Activated CD4-positive, alpha-beta T cell treated with anti-CD3 and anti-CD28 coated beads, Interleukin-2, amount 50 U/mL, for 4 hours (primary cell): Measurements from ENCODE around the gene LRRC53.

ENCODE experiments used
- DNase-seq, 2 experiments: peaks; one replicate each; pipeline ENCODE4 v3.0.0-alpha.2; 2020

LRRC53 gene, protein sequence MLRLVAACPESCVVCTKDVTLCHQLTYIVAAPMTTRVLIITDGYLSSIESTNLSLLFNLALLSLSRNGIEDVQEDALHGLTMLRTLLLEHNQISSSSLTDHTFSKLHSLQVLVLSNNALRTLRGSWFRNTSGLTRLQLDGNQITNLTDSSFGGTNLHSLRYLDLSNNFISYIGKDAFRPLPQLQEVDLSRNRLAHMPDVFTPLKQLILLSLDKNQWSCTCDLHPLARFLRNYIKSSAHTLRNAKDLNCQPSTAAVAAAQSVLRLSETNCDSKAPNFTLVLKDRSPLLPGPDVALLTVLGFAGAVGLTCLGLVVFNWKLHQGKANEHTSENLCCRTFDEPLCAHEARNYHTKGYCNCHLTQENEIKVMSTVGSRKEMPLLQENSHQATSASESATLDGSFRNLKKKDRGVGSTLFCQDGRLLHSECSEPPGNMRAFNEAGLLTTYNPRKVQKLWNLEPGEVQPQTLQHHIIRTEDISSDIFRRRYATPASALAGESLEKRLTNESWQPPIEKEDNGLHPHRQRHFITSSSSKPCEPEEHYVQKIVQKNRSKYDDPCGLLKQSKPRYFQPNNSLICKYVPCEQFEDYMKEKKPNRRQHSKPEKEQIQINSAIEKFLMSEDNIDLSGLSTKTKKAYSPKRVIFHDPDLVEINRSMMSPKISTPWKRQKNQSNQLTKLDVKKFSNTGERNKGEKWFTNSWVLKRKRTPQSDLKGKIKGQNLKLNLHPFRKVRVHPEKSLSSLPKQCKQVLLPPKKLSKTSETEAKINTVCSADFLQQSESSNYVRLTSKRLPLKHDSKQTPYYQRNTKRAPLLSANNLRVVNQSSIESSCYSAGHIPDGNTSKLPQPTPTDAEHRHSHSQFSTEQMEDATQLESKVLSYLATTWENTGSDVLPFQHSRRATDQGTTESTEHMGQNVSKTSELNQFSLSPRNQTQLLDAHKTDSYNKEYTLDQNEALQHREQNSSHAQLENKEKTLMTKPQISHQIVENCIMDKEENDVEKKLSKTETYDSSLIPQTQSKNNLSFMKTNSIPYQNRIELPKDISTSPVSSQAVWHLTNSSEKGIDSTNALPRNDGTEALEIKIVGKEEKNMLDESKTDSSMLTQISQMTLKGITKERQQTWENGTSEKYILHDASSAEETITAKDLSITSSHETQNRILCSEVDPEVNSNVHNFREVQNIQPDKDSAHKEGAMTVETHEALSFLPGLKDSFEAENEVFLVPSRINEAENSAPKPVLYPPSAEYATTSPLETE

DNA sequence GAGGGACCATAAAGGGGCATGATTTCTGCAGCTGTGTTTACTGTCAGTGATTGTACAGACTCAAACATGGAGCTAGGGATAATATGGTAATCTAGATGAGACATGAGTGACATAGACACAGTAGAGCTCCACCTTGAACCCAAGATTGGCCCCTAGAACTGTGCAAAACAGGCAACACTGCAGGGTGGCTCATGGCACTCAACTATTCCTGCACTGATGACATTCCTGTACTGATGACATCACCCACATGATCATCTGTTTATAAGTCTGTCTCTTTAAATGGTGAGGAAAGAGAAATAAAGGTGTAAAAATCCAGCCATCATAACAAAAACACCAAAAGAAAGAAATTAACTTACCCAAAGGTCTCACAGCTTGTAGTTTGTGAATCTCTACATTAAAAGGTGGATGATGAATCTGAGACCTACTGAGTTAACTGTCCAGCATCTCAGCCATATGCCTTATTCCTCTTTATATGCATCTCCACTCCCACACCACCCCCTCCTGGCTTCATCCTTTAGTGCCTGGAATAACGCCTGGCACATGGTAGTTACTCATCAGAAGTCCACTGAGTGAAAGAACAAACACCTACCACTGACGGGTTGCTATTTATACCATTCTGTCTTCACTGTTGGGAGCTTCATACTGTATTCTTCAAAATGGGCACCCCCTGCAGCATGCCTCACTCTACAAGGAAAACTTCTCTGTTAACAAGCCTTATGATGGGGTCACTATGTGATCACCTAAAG is at the start of gene LRRC53:
LRRC53 (minus strand) TSS at position 442 of the 746 bp plus-strand sequence. CDS start 29,262 bp downstream, outside the sequence.
- DNase-seq = no peak

DNA sequence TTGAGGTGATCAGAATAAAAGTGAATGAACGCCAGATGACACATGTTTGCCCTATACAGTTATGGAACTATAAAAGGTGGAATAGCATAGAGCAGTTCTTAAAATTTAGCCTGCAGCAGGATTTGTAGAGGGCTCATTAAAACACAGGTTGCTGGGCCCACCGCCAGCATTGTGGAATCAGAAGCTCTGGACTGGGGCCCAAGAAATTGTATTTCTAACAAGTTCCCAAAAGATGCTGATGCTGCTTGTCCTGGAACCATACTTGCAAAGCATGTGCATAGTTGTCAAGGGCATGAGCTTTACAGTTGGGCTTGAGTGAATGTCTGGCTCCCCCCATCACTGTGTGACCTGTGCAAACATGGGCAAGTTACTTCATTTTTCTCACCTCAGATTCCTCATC is 37.5 kb upstream of the LRRC53 start:
- DNase-seq = no peak

DNA sequence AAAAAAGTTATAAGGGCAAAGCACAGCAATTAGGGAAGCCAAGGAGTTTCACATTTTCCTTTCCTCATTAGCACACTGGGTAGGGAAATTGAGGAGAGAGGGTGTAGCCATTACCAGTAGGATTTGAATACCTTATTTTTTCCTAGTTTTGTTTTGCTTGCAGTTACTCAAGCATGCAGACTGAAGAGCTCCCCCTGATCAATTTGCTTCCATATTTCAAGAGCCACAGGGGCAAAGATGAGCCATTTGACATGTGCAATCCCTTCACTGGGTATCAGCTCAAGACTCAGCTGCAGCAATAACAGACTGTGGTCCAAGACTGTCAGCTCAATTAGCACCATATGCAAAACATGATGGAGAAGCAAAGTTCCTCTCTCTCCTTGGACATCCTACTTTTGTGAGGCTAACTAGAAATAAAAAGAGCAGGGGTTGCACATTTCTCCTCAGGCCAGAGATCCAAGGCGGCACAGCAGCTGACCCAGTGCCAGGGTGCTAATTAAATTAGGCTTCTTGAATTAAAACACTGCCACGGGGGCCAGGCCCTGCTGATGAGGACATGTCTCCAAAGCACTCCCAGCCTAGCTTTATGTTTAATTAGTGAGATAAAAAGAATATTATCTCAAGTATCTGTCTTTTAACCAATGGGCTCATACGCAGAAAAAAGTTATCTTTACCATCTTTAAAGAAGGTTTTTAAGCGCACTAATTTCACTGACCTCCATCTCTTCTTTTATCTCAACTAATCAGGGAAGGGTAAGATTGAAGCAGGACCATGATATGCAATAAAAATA is 36.7 kb upstream of the LRRC53 start:
- DNase-seq = no peak

DNA sequence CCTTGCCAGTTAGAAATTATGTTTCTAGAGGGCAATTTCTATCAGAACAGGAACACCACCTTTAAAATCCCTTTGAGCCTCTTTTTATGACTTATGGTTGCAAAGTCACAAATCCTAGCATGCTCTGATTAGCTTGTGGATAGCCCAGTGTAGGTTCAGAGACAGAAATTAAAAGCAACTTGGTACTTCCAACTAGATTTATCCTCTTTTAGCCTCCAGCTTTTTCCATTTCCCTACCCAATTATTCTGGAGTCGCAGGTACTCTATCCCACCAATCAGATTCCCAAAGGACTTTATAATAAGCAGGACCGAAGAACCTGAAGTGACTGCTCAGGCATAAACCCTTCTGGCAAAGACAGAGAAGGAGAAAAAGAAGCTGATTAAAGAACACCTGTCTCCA is 33.4 kb upstream of the LRRC53 start:
- DNase-seq = no peak

DNA sequence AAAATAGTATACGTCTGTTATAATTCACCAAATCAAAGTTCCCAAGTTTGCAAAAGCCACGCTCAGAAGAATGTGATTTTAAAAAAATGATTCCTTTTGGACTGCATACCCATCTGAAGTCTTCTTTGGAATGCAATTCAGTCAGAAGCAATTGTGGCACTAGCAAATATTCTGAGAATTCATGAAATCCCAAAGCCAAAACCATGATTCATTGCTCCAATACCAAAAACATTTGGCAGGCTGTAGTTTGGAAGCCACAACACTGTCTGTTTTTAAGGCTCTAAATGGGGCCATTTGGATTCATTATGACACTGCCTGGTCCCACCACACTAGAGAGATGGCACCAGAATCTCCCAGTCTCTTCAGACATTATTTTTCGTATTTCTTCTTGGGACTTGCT is 21.8 kb upstream of the LRRC53 start:
- no peak for DNase-seq

DNA sequence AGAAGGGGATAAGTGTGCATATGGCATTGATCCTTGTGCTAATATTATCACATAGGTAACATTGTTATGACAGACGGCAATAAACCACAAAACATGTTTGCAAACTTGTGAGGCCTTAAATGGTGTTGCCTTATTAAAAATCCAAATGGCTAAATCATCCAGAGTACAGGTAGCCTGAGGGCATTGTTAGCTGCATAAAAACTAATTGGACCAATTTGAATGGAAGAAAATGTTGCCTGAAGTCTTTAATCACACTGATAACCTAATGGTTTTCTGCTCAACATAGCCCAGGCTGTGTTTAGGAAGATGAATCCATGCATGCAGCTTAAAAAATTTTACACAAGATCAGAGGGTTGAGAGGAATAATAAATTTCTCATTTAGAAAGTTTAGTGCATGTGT is 19.4 kb upstream of the LRRC53 start:
- DNase-seq = no peak

DNA sequence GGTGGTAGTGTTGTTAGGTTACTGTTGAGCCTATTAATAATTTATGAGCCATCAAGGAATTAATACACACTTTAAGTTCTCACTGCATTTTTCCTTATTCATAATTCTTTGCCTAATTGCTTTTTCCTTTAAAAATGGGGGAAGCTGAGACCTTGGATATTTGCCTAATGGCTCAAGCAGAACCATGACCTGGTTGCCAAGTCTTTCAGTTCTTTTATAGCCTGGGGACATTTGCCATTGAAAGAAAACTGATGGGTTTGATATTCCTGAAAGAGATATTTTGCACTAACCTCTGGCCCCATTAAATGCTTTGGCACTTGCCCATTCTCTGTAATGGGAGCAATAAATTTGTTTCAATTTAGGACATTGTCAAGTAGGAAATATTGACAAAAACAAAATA is 18.5 kb upstream of the LRRC53 start:
- DNase-seq = no peak

DNA sequence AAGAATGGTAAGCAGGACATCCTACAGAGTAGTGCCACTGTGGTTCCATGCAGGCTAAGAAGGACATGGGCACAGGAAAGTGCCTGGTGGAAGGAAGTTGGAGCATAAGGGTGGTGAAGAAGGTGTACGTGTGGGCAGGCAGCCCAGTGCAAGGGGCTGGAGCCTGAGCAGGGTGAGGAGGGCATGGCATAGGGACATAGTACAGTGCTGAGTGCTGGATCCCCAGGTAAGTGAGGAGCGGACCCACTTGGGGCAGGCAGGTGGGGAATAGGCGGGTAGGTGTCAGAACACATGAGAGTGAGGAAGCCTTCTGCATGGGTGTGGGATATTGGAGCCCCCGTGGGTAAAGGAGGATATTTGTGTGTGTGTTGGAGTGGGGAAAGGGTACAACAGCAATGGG is 15.7 kb upstream of the LRRC53 start:
- DNase-seq = no peak

DNA sequence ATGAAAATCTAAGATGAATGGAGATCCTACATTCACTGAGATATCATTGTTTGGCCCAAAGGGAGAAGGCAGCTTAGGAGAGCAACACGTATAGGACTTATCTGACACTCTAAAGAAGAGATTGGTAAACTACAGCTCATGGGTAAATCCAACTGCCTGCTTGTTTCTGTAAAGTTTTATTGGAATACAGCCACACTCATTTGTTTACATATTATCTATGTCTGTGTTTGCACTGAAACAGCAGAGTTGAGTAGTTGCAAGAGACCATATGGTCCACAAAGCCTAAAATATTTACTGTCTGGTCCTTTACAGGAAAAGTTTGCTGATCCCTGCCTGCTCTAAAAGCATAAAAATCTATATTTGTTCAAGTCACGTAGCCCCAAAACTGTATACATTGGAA is 14.3 kb upstream of the LRRC53 start:
- DNase-seq = no peak

DNA sequence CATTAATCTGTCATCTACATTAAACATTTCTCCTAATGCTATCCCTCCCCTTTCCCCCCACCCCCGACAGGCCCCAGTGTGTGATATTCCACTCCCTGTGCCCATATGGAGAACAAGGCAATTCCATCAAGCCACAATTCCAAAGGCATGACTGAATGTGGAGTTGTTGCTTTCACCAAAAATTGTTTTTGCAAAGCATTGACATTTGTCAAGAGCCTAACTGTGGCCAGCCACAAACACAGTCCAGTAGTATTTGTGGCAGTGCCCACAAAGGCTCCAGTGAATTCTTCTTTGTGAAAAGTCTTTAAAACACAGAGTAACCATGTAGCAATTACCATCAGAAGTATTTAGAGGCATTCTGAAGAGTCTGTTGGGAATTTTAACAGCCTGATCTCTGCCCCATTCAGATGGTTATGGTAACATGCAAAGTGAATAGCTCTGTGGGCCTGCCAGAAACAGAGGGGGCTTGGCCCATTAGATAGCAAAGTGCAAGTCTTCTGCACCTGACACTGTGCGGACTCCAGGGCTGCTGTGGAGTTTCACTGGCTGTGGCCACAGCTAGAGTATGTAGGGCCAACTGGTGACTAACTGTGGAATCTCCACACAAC is 11.6 kb upstream of the LRRC53 start:
- no peak for DNase-seq

DNA sequence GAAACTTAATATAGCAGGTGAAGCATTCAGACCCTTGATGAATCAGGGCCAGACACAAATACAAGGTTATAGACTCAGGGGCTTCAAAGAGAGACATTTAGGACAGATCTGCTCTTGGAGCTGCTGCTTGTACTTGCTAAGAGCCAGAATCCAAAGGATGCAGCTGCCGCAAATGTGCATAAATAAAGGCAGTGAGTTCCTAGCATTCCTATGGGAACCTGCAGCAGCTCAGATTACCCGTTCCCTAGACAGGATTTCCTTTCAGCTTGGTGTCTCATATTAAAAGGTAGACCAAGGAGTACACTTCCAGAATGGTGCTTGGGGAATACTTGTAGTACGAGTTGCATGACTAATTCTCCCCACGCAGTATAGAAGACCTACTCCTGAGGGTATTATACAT is 9.7 kb upstream of the LRRC53 start:
- DNase-seq = no peak

DNA sequence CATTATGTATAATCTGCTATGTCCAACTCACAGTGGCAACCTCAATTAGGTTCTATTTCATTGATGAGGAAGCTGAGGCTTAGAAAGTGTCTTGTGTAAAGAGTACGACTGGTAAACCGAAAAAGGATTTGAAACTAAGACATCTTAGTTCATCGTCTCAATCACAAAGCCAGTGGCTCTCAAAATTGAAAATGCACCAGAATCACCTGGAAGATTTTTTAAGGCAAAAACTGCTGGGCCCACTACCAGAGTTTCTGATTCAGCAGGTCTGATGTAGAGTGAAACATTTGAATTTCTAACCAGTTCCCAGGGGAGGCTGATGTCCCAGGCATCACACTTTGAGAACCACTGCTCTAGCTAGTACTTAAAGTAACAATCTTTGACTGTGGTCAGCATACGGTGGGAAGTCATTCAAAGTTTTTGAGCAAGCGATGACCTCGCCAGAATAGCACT is 5.2 kb upstream of the LRRC53 start:
- no peak for DNase-seq

DNA sequence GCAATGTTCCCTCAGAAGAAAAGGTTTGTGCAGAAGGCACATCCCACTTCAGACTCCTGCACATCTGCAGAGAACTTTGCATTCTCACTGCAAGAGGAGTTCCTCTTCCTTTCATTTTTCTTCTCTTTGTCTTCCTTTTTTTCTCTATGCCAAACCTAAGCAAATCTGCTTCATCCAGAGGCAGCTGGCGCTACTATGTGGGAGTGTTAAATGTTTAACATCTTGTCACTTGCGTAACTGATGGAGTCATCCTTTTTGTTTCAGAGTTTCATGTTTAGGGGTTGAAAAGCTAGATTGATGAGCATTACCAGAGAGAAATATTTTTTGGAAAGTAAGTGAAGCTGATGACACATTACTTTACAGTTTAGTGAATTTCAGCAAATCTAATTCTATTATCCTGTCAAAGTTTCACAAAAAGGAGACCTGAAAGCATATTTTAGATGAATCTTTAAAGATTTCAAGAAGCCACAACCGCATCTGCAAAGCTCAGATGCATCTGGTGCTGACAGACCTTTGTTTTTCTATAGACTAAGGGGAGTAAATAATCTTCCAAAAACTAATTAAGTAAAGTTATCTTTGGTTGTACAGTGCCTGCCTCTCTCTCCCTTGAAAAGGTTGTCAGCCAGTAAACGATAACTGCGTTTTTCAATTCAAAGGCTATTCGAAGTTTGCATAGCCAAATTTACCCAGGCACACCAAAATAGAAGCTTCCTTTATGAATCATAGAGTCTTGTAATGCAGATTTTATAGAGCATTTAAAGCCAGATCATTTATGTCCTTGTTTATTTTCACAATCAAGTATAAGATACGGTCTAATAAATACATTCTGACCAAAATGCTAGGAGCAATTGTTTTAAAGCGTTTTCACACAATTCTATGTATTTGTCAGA is 1.2 kb upstream of the LRRC53 start:
- no peak for DNase-seq

DNA sequence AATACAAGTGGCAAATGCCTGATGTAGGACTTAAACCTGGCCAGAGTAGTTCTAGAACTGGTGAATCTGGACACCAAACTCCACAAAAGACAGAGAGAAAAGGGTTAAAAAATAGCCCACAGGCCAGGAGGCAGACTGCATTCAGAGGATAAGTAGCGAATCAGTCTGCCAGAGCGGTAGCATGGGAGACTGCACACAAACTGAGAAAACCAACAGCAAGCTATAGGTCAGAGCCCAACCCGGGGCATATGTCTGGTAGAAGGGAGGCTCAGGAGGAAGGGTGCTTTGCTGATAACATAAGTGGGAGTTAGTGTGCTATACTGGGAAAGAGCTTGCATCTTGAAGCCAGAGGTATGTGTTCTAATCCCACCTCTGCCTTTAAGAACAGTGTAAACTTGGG is 4.0 kb downstream of the LRRC53 start:
- DNase-seq = no peak

DNA sequence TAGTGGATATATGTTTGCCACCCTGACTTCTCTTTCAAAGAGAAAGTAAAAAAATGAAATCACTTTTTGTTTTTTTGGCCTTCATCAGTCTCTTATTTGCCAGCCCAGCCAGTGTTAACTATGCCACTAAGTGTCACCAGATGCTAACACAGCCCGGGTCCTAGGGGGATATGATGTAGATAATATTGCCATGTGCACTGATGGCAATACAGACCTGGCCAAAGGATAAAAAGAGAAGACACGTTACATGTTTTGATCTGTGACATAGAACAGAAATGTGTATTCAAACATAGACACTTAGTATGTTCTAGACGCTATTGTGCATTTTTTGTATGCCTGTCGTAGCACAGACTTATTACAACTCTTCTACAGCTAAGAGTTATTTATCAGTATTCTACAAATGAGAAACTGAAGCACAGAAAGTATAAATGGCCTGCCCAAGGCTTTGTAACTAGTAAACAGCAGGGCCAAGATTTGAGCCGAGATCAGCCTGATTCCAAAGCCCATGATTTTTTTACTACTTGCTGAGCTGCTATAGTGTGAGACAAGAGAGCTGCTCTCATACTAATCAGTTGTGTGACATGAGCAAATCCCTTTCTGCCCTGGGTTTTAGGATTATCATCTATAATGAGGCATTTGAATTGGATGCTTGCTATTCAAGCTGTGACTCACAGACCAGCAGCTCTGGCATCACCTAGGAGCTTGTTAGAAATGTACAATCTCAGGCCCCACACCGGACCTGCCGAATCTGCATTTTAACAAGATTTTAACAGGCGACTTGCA is 6.3 kb downstream of the LRRC53 start:
- no peak for DNase-seq

DNA sequence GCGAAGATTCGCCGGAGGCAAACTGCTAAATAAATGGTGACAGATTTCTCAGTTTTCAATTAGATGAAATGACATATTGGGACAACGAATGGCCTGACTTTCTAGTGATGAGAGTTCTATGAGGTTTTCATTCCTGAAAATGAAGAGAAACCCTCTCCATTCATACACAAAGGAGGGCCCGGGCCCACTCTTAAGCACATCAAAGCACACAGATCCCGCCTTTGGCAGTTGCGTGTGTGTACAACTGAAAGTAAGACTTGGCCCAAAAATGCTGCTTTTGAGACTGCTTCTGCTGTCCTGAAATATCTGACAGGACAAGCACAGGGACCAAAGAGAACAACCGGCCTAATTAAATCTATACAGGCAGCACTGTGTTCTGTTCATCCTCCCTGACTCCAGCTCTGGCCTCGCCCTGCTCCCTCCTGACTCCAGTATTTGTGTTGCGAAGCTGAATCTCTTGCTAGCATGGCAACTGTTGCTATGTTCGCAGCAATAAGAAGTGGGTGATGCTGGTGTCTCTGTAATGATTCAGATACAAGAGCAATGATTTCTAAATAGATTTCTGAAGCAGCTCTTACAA is 7.4 kb downstream of the LRRC53 start:
- no peak for DNase-seq

DNA sequence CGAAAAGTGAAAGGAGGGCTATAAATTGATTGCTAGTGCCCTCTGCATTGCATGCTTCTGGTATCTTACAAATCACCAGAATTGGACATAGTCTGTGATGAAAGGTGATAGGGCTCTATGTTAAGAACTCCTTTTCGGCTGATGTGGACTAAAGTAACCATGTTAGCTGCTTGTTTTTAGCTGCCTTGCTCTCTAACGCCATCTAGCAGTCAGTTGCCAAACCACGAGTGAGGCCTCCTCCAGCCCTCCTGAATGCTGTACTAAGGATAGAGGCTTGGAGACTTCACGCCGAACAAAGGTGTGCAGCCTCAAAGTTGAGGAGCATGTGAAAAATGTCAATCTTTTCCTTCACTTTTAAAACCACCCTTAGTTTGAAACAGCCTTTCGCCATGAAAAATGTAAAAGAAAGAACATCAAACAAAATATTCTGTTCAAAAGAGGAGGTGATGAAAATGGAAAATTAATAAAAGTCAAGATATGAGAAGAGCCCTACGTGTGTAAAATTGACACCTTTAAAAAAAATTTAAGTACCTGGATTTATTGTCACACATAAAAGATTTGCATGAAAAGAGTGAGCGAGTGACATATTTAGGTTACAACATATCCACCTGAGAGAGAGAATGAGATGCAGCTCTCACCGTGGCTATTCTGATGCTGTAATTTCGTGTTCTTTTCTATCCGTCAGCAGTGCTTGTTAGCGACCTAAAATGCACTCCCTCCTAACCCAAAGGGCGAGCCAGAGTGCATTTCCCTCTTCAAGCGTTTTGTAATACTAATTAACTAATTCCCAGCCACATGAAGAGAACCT is 8.1 kb downstream of the LRRC53 start:
- DNase-seq = peak; percentile 5 to 8

DNA sequence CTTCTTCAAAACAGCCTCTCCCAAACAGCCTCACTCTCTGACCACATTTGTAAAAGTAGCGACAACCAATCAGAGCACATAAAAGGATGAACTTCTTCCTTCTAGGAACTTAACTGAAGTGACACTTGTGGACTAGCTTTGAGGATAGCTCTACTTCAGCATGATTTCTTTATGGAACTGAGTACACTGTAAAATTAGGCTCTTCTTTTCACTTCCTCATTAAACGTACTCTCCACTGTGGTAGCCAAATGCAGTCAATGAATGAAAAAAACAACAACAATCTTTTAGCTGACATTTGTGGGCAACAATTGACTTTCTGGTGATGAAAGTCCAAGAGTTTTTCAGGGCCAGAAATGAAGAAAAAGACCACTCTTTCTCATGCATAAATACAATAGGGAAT is 9.6 kb downstream of the LRRC53 start:
- no peak for DNase-seq
